ENCODE measurements around the gene BCKDHA.

DNA sequence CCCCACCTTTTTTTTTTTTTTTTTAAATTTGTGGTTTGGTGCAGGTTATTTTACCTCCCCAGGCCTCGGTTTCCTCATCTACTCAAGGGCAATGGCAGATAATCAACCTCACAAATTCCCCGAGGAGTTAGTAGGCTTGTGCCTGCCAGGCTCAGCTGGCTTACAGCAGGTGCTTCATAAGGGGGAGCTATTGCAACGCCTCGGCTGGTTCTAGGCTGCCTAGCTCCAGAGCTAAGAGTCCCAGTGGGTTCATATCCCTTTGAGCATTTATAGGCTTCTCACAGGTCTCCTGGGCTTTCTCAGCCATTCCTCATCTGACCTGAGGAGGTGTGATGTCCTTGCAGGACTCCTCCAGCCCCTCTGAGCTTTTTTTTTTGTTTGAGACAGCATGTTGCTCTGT, 10.6 kb downstream of the BCKDHA start:
- TF ChIP-seq, protein P1, sequence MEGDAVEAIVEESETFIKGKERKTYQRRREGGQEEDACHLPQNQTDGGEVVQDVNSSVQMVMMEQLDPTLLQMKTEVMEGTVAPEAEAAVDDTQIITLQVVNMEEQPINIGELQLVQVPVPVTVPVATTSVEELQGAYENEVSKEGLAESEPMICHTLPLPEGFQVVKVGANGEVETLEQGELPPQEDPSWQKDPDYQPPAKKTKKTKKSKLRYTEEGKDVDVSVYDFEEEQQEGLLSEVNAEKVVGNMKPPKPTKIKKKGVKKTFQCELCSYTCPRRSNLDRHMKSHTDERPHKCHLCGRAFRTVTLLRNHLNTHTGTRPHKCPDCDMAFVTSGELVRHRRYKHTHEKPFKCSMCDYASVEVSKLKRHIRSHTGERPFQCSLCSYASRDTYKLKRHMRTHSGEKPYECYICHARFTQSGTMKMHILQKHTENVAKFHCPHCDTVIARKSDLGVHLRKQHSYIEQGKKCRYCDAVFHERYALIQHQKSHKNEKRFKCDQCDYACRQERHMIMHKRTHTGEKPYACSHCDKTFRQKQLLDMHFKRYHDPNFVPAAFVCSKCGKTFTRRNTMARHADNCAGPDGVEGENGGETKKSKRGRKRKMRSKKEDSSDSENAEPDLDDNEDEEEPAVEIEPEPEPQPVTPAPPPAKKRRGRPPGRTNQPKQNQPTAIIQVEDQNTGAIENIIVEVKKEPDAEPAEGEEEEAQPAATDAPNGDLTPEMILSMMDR (IDR thresholded peaks at IDR 0.05; ENCODE audit: low read depth, low read length): peak; percentile 42
- no peak for TF ChIP-seq POLR2A (IDR thresholded peaks at IDR 0.05; ENCODE audit: extremely low read depth, insufficient read length)
